Prostate gland (tissue), 2 donors: ENCODE results near the gene FSIP1. TPM values are rescaled to one million over a fixed set of nuclear protein-coding genes. Genes with fewer than 3 reads are reported as not detected.

Source experiments
- DNase-seq: peaks from one replicate; pipeline ENCODE4 v3.0.0-alpha.2; 2019; ENCODE audit warnings: low spot score
- H3K27ac ChIP-seq, 2 donors: fragments of 200-600 bp; sonication (generic); 2 replicates each; pipeline ENCODE4 v1.5.1; 2017 to 2019
- H3K27me3 ChIP-seq: fragments of 200-600 bp; sonication (generic); replicated peaks from 2 replicates; pipeline ENCODE4 v1.5.1; 2019; ENCODE audit not compliant: insufficient read depth
- H3K36me3 ChIP-seq, 2 donors: fragments of 200-600 bp; sonication (generic); 1 replicate in 1 of 2; 2 replicates in 1 of 2; pipeline versions ENCODE4 v1.5.1 to v1.8.1; 2017 to 2019
- H3K4me1 ChIP-seq: fragments of 200-600 bp; sonication (generic); replicated peaks from 2 replicates; pipeline ENCODE4 v1.5.1; 2019
- H3K4me3 ChIP-seq, 2 donors: fragments of 200-600 bp; sonication (generic); 2 replicates each; pipeline ENCODE4 v1.5.1; 2017 to 2019
- H3K9me3 ChIP-seq: fragments of 200-600 bp; sonication (generic); 2 replicates; pipeline ENCODE4 v1.5.1; 2017
- CTCF ChIP-seq, 4 experiments: fragments of 200-600 bp in 2 of 4; fragments of 450-650 bp in 2 of 4; sonication (generic) in 2 of 4; IDR thresholded peaks; 1 replicate in 3 of 4; 2 replicates in 1 of 4; pipeline ENCODE4 v1.5.1; 2016 to 2019; ENCODE audit warnings: antibody characterized with exemption in 4 of 4, mild to moderate bottlenecking in 2 of 4, moderate library complexity in 2 of 4
- POLR2A ChIP-seq: fragments of 450-650 bp; IDR thresholded peaks from one replicate; pipeline ENCODE4 v1.6.1; 2016; ENCODE audit warnings: antibody characterized with exemption, mild to moderate bottlenecking
- POLR2AphosphoS5 ChIP-seq: sonication (generic); formaldehyde crosslinking; IDR thresholded peaks from one replicate; pipeline ENCODE4 v1.6.1; 2017; ENCODE audit warnings: antibody characterized with exemption
- WGBS: methylation state at CpG from one replicate; pipeline ENCODE4 v1.1.5; 2018; 5-methylcytosine and 5-hydroxymethylcytosine counted together
- intact Hi-C: fragments of 100-400 bp; cut with DNase I; formaldehyde crosslinking; loops from one replicate; pipeline ENCODE4 v1.14.2; 2022
- total RNA-seq, 2 donors: library from RNA; depleted of rRNA; stranded (reverse); fragments of >200 nt; gene quantifications; one replicate each; pipeline ENCODE4 v1.1.0, GENCODE V29; 2016

Gene FSIP1
- total RNA-seq, 2 donors from 2014 or later: 1.6 to 2.3 TPM

- 97% methylated on average over 2 of the region's 2 CpGs for WGBS
- Histone ChIP-seq H3K27ac (no peak overlapping the region), H3K27me3 (no peaks in the 10 kb centered on the region), H3K4me3 (no peak overlapping the region), H3K4me1 (no peaks in the 10 kb centered on the region), H3K9me3 (no peaks in the 10 kb centered on the region), H3K36me3 (no peaks in the 10 kb centered on the region)
- TF ChIP-seq POLR2A (no peak), CTCF (IDR thresholded peaks at IDR 0.05) (no peak), POLR2AphosphoS5 (no peak)
- intact Hi-C loops: no loop called here
- no peak for DNase-seq
Observed at GRCh38 chr15:39746176-39746575, 36.5 kb downstream of the FSIP1 start.

GRCh38 chr15:39745415-39745814 is 37.2 kb downstream of the FSIP1 start:
- DNase-seq: no peak
- H3K4me3 ChIP-seq: no peak overlapping the region
- TF ChIP-seq POLR2A: no peak
- TF ChIP-seq CTCF (IDR thresholded peaks at IDR 0.05): no peak
- intact Hi-C loops: no loop called here
- H3K36me3 ChIP-seq: no peaks in the 10 kb centered on the region
- no peaks in the 10 kb centered on the region for H3K4me1 ChIP-seq
- H3K27me3 ChIP-seq: no peaks in the 10 kb centered on the region
- 53% methylated on average over 2 of the region's 2 CpGs for WGBS
- H3K27ac ChIP-seq: no peak overlapping the region
- H3K9me3 ChIP-seq: no peaks in the 10 kb centered on the region

- intact Hi-C loops: no loop called here
- TF ChIP-seq POLR2A (no peak), CTCF (IDR thresholded peaks at IDR 0.05) (no peak), POLR2AphosphoS5 (no peak)
- no peaks in the 10 kb centered on the region for H3K4me1 ChIP-seq
- 92% methylated on average over 7 of the region's 7 CpGs for WGBS
- no peaks in the 10 kb centered on the region for H3K9me3 ChIP-seq
- no peak overlapping the region for H3K4me3 ChIP-seq
- H3K27me3 ChIP-seq: no peaks in the 10 kb centered on the region
- H3K36me3 ChIP-seq: no peaks in the 10 kb centered on the region
- no peak for DNase-seq
- no peak overlapping the region for H3K27ac ChIP-seq
Observed at GRCh38 chr15:39744334-39745103, 38.1 kb downstream of the FSIP1 start.

GRCh38 chr15:39743611-39744010 is 39.0 kb downstream of the FSIP1 start:
- WGBS: 66% methylated on average over 2 of the region's 2 CpGs
- DNase-seq: no peak
- intact Hi-C loops: no loop called here
- Histone ChIP-seq H3K4me1 (no peaks in the 10 kb centered on the region), H3K9me3 (no peaks in the 10 kb centered on the region), H3K4me3 (no peak overlapping the region), H3K36me3 (no peaks in the 10 kb centered on the region), H3K27me3 (no peaks in the 10 kb centered on the region), H3K27ac (no peak overlapping the region)
- TF ChIP-seq CTCF (IDR thresholded peaks at IDR 0.05) (no peak), POLR2A (no peak), POLR2AphosphoS5 (no peak)

- no peaks in the 10 kb centered on the region for H3K9me3 ChIP-seq
- TF ChIP-seq CTCF (IDR thresholded peaks at IDR 0.05) (no peak), POLR2AphosphoS5 (no peak), POLR2A (no peak)
- H3K36me3 ChIP-seq: no peaks in the 10 kb centered on the region
- no peak overlapping the region for H3K4me3 ChIP-seq
- H3K27me3 ChIP-seq: no peaks in the 10 kb centered on the region
- no peak for DNase-seq
- no peaks in the 10 kb centered on the region for H3K4me1 ChIP-seq
- intact Hi-C loops: no loop called here
- H3K27ac ChIP-seq: no peak overlapping the region
Observed at GRCh38 chr15:39741258-39741657, 41.4 kb downstream of the FSIP1 start.
